Heart left ventricle (tissue), 13 donors: ENCODE results near the gene USP48.

Experiments used
- POLR2A ChIP-seq, 2 donors: fragments of 450-650 bp; IDR thresholded peaks; one replicate each; pipeline ENCODE4 v1.6.1; 2017; ENCODE audit warnings: antibody characterized with exemption in 2 of 2, mild to moderate bottlenecking in 2 of 2, moderate library complexity in 2 of 2
- TF ChIP-seq, protein P1 (sequence below), 12 donors: fragments of 200-600 bp; sonication (generic) in 4 of 12; IDR thresholded peaks; one replicate each; pipeline versions ENCODE4 v1.5.0 to v1.8.0; 2018 to 2022; ENCODE audit warnings: antibody characterized with exemption in 12 of 12, mild to moderate bottlenecking in 5 of 12
- donor health status: ischemic (EF 13 %, LVEDD 7.1; RV severe dilation, severe dysfunction).
- donor health status: DM: no; HTN: yes; CAD: no.
- donor health status: DM: no; HTN: no; CAD: no.
- donor health status: ischemic (EF 25% LVEDD 6.9; RV normal size, moderate dysfunction).
- donor health status: ischemic (EF 25% LVEDD 5.7; RV mildly dilated, moderate dysfunction).
- donor health status: ischemic (EF 35%, LVEDD 5.7; RV mildly dilated, moderate dysfunction).
- donor health status: nonischemic (EF 11% LVEDD 7.7; RV severe dilation, severe dysfunction).
- donor health status: DM: yes; HTN: yes; CAD: no.
- donor health status: PGD.
- donor health status: ischemic (EF 29% LVEDD 5.4; RV normal size, mild dysfunction).
- donor health status: nonischemic (EF 23%, LVEDD 6.1; RV moderate dilation, normal function).

- TF ChIP-seq, protein P1, sequence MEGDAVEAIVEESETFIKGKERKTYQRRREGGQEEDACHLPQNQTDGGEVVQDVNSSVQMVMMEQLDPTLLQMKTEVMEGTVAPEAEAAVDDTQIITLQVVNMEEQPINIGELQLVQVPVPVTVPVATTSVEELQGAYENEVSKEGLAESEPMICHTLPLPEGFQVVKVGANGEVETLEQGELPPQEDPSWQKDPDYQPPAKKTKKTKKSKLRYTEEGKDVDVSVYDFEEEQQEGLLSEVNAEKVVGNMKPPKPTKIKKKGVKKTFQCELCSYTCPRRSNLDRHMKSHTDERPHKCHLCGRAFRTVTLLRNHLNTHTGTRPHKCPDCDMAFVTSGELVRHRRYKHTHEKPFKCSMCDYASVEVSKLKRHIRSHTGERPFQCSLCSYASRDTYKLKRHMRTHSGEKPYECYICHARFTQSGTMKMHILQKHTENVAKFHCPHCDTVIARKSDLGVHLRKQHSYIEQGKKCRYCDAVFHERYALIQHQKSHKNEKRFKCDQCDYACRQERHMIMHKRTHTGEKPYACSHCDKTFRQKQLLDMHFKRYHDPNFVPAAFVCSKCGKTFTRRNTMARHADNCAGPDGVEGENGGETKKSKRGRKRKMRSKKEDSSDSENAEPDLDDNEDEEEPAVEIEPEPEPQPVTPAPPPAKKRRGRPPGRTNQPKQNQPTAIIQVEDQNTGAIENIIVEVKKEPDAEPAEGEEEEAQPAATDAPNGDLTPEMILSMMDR (IDR thresholded peaks at IDR 0.05), result no peak
- no peak for TF ChIP-seq POLR2A (IDR thresholded peaks at IDR 0.05)
Observed at GRCh38 chr1:21629971-21630370, 153.0 kb downstream of the USP48 start.
